Liver (tissue), 9 donors: ENCODE measurements around the gene SRRM2. TPM values are rescaled to one million over a fixed set of nuclear protein-coding genes. Genes with fewer than 3 reads are reported as not detected.

Source experiments
- DNase-seq: peaks from one replicate; pipeline ENCODE4 v3.0.0-alpha.2; 2017; ENCODE audit warnings: low spot score
- H3K27ac ChIP-seq, 2 donors: one replicate each; pipeline ENCODE4 v1.7.0; 2013; ENCODE audit warnings: inconsistent platforms in 2 of 2, low read length in 2 of 2, control low read depth in 1 of 2, low read depth in 1 of 2, mild to moderate bottlenecking in 1 of 2
- H3K27me3 ChIP-seq, 4 donors: one replicate each; pipeline versions ENCODE4 v1.6.1 to v1.7.0; 2013; ENCODE audit warnings: low read length in 3 of 4, inconsistent platforms in 1 of 4, mild to moderate bottlenecking in 1 of 4, moderate library complexity in 1 of 4; ENCODE audit not compliant: control insufficient read depth in 4 of 4, insufficient read depth in 4 of 4
- H3K36me3 ChIP-seq, 4 donors: one replicate each; pipeline versions ENCODE4 v1.6.1 to v1.7.0; 2013; ENCODE audit warnings: low read length in 3 of 4, mild to moderate bottlenecking in 3 of 4, low read depth in 1 of 4, moderate library complexity in 1 of 4; ENCODE audit not compliant: control insufficient read depth in 4 of 4, insufficient read depth in 3 of 4
- H3K4me1 ChIP-seq, 4 donors: one replicate each; pipeline versions ENCODE4 v1.6.1 to v1.7.0; 2013; ENCODE audit warnings: low read length in 3 of 4, mild to moderate bottlenecking in 3 of 4, moderate library complexity in 1 of 4; ENCODE audit not compliant: control insufficient read depth in 4 of 4, insufficient read depth in 4 of 4
- H3K4me3 ChIP-seq, 3 donors: one replicate each; pipeline versions ENCODE4 v1.6.1 to v1.7.0; 2013; ENCODE audit warnings: low read length in 3 of 3, control low read depth in 1 of 3, low read depth in 1 of 3, mild to moderate bottlenecking in 1 of 3
- H3K9ac ChIP-seq, 2 donors: one replicate each; pipeline ENCODE4 v1.7.0; 2013; ENCODE audit warnings: low read length in 2 of 2, mild to moderate bottlenecking in 2 of 2, moderate library complexity in 2 of 2, control low read depth in 1 of 2, low read depth in 1 of 2
- H3K9me3 ChIP-seq, 4 donors: one replicate each; pipeline versions ENCODE4 v1.6.1 to v1.7.0; 2013; ENCODE audit warnings: low read length in 3 of 4; ENCODE audit not compliant: control insufficient read depth in 4 of 4
- CTCF ChIP-seq: fragments of 150-350 bp; IDR thresholded peaks from 2 replicates; pipeline ENCODE4 v1.5.1; 2017; ENCODE audit warnings: improper control_type of control experiment, low read depth, low read length; ENCODE audit not compliant: missing input control
- EGR1 ChIP-seq, 2 donors: IDR thresholded peaks; 2 replicates each; pipeline ENCODE4 v1.6.1; 2016 to 2018; ENCODE audit warnings: antibody characterized with exemption in 2 of 2, low read depth in 2 of 2
- FOXA1 ChIP-seq: IDR thresholded peaks from 2 replicates; pipeline ENCODE4 v1.6.1; 2016; ENCODE audit warnings: antibody characterized with exemption
- FOXA2 ChIP-seq: IDR thresholded peaks from 2 replicates; pipeline ENCODE4 v1.6.1; 2016; ENCODE audit warnings: antibody characterized with exemption
- GABPA ChIP-seq, 2 donors: IDR thresholded peaks in 1 of 2; conservative IDR thresholded peaks in 1 of 2; 2 replicates each; pipeline ENCODE4 v1.6.1; 2016; ENCODE audit warnings: antibody characterized with exemption in 2 of 2, mild to moderate bottlenecking in 1 of 2, moderate library complexity in 1 of 2
- HNF4A ChIP-seq, 2 donors: conservative IDR thresholded peaks; 2 replicates each; pipeline ENCODE4 v1.6.1; 2016; ENCODE audit warnings: antibody characterized with exemption in 2 of 2, mild to moderate bottlenecking in 2 of 2
- HNF4G ChIP-seq: IDR thresholded peaks from 2 replicates; pipeline ENCODE4 v1.6.1; 2016; ENCODE audit warnings: antibody characterized with exemption
- JUND ChIP-seq, 2 donors: IDR thresholded peaks; 2 replicates each; pipeline ENCODE4 v1.6.1; 2016; ENCODE audit warnings: antibody characterized with exemption in 2 of 2
- NR2F2 ChIP-seq: IDR thresholded peaks from 2 replicates; pipeline ENCODE4 v1.6.1; 2016; ENCODE audit warnings: antibody characterized with exemption
- RXRA ChIP-seq, 2 donors: IDR thresholded peaks; 2 replicates each; pipeline ENCODE4 v1.6.1; 2017 to 2018; ENCODE audit warnings: antibody characterized with exemption in 2 of 2, mild to moderate bottlenecking in 1 of 2
- SP1 ChIP-seq: IDR thresholded peaks from 2 replicates; pipeline ENCODE4 v1.6.1; 2018; ENCODE audit warnings: antibody characterized with exemption, mild to moderate bottlenecking
- TAF1 ChIP-seq: conservative IDR thresholded peaks from 2 replicates; pipeline ENCODE4 v1.6.1; 2016; ENCODE audit warnings: antibody characterized with exemption, mild to moderate bottlenecking
- WGBS: extraction: QIAGEN DNeasy Blood & Tissue Kit; methylation state at CpG from one replicate; pipeline ENCODE4 v1.1.7; 2013; 5-methylcytosine and 5-hydroxymethylcytosine counted together
- polyA plus RNA-seq, 2 donors: library from polyadenylated mRNA; stranded (reverse) in 1 of 2; unstranded in 1 of 2; fragments of 200-250 nt in 1 of 2; fragments of >200 nt in 1 of 2; fragmentation: Nextera tagmentation in 1 of 2; extraction: Ambion mirVana in 1 of 2; gene quantifications; one replicate each; pipeline versions ENCODE4 v1.2.1 to v1.2.3, GENCODE V29; 2013 to 2015
- total RNA-seq, 2 donors: library from RNA; depleted of rRNA; stranded (reverse); fragments of >200 nt; gene quantifications; one replicate each; pipeline ENCODE4 v1.2.3, GENCODE V29; 2014
- TF ChIP-seq, protein P1 (sequence below): IDR thresholded peaks from 2 replicates; pipeline ENCODE4 v1.6.1; 2016; ENCODE audit warnings: antibody characterized with exemption
- TF ChIP-seq, protein P2 (sequence below): IDR thresholded peaks from 2 replicates; pipeline ENCODE4 v1.6.1; 2016; ENCODE audit warnings: antibody characterized with exemption
- TF ChIP-seq, protein P3 (sequence below): IDR thresholded peaks from 2 replicates; pipeline ENCODE4 v1.6.1; 2016; ENCODE audit warnings: antibody characterized with exemption, mild to moderate bottlenecking
- TF ChIP-seq, protein P4 (sequence below): IDR thresholded peaks from 2 replicates; pipeline ENCODE4 v1.6.1; 2016; ENCODE audit warnings: antibody characterized with exemption
- donor health status: healthy.
- donor health status: healthy.
- donor health status: healthy.
- donor health status: healthy.
- donor health status: healthy.

Gene SRRM2
- total and polyA plus RNA-seq, 4 donors, result 84.8 to 199 (median 133) TPM

DNA sequence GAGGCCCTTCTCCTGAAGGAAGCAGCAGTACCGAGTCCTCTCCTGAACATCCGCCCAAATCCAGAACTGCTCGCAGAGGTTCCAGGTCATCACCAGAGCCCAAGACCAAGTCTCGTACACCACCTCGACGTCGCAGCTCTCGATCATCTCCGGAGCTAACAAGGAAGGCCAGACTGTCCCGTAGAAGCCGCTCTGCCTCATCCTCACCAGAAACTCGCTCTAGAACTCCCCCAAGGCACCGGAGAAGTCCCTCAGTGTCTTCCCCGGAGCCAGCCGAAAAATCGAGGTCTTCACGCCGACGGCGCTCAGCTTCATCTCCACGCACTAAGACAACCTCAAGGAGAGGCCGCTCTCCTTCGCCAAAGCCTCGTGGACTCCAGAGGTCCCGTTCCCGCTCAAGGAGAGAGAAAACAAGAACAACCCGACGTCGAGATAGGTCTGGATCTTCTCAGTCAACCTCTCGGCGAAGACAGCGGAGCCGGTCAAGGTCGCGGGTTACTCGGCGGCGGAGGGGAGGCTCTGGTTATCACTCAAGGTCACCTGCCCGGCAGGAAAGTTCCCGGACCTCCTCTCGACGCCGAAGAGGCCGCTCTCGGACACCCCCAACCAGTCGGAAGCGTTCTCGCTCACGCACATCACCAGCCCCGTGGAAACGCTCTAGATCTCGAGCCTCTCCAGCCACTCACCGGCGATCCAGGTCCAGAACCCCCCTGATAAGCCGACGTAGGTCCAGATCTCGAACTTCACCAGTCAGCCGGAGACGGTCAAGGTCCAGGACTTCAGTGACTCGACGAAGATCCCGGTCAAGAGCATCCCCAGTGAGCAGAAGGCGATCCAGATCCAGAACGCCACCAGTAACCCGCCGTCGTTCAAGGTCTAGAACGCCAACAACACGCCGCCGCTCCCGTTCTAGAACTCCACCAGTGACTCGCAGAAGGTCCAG is 13.3 kb downstream of the SRRM2 start:
- H3K9me3 ChIP-seq, result no peaks in the 10 kb centered on the region
- H3K36me3 ChIP-seq, result peaks cover 58 to 100% (median 83%) of the 10 kb centered on the region in 4 donors
- no peak for DNase-seq
- no peak overlapping the region for H3K9ac ChIP-seq
- peaks cover 0 to 5% (median 2%) of the 10 kb centered on the region in 4 donors for H3K4me1 ChIP-seq
- no peak overlapping the region for H3K27ac ChIP-seq
- TF ChIP-seq SP1, result no peak
- H3K27me3 ChIP-seq, result no peaks in the 10 kb centered on the region
- no peak overlapping the region for H3K4me3 ChIP-seq
- WGBS, result 98% methylated on average over 73 of the region's 73 CpGs

GRCh38 chr16:2766430-2767139 is 14.1 kb downstream of the SRRM2 start:
- no peak for DNase-seq
- peaks cover 0 to 5% (median 2%) of the 10 kb centered on the region in 4 donors for H3K4me1 ChIP-seq
- H3K27ac ChIP-seq, result no peak overlapping the region
- no peaks in the 10 kb centered on the region for H3K9me3 ChIP-seq
- no peak overlapping the region for H3K9ac ChIP-seq
- 97% methylated on average over 44 of the region's 44 CpGs for WGBS
- TF ChIP-seq, protein P1, sequence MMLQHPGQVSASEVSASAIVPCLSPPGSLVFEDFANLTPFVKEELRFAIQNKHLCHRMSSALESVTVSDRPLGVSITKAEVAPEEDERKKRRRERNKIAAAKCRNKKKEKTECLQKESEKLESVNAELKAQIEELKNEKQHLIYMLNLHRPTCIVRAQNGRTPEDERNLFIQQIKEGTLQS, result no peak
- TF ChIP-seq FOXA1, result no peak
- TF ChIP-seq HNF4G, result no peak
- TF ChIP-seq EGR1 (IDR thresholded peaks at IDR 0.05; ENCODE audit: low read depth in 2 of 2), result no peak
- no peak for TF ChIP-seq JUND (IDR thresholded peaks at IDR 0.05)
- peaks cover 58 to 99% (median 84%) of the 10 kb centered on the region in 4 donors for H3K36me3 ChIP-seq
- H3K27me3 ChIP-seq, result no peaks in the 10 kb centered on the region
- no peak overlapping the region for H3K4me3 ChIP-seq

DNA sequence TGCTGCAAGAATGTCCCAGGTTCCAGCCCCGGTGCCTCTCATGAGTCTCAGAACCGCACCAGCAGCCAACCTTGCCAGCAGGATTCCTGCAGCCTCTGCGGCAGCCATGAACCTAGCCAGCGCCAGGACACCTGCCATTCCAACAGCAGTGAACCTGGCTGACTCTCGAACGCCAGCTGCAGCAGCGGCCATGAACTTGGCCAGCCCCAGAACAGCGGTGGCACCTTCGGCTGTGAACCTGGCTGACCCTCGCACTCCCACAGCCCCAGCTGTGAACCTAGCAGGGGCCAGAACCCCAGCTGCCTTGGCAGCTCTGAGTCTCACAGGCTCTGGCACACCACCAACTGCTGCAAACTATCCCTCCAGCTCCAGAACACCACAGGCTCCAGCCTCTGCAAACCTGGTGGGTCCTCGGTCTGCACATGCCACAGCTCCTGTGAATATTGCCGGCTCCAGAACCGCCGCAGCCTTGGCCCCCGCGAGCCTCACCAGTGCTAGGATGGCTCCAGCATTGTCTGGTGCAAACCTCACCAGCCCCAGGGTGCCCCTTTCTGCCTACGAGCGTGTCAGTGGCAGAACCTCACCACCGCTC is 14.8 kb downstream of the SRRM2 start:
- no peak overlapping the region for H3K4me3 ChIP-seq
- TF ChIP-seq, protein P2, sequence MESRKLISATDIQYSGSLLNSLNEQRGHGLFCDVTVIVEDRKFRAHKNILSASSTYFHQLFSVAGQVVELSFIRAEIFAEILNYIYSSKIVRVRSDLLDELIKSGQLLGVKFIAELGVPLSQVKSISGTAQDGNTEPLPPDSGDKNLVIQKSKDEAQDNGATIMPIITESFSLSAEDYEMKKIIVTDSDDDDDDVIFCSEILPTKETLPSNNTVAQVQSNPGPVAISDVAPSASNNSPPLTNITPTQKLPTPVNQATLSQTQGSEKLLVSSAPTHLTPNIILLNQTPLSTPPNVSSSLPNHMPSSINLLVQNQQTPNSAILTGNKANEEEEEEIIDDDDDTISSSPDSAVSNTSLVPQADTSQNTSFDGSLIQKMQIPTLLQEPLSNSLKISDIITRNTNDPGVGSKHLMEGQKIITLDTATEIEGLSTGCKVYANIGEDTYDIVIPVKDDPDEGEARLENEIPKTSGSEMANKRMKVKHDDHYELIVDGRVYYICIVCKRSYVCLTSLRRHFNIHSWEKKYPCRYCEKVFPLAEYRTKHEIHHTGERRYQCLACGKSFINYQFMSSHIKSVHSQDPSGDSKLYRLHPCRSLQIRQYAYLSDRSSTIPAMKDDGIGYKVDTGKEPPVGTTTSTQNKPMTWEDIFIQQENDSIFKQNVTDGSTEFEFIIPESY, result no peak
- no peak for TF ChIP-seq NR2F2
- TF ChIP-seq, protein P3, sequence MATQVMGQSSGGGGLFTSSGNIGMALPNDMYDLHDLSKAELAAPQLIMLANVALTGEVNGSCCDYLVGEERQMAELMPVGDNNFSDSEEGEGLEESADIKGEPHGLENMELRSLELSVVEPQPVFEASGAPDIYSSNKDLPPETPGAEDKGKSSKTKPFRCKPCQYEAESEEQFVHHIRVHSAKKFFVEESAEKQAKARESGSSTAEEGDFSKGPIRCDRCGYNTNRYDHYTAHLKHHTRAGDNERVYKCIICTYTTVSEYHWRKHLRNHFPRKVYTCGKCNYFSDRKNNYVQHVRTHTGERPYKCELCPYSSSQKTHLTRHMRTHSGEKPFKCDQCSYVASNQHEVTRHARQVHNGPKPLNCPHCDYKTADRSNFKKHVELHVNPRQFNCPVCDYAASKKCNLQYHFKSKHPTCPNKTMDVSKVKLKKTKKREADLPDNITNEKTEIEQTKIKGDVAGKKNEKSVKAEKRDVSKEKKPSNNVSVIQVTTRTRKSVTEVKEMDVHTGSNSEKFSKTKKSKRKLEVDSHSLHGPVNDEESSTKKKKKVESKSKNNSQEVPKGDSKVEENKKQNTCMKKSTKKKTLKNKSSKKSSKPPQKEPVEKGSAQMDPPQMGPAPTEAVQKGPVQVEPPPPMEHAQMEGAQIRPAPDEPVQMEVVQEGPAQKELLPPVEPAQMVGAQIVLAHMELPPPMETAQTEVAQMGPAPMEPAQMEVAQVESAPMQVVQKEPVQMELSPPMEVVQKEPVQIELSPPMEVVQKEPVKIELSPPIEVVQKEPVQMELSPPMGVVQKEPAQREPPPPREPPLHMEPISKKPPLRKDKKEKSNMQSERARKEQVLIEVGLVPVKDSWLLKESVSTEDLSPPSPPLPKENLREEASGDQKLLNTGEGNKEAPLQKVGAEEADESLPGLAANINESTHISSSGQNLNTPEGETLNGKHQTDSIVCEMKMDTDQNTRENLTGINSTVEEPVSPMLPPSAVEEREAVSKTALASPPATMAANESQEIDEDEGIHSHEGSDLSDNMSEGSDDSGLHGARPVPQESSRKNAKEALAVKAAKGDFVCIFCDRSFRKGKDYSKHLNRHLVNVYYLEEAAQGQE, result no peak
- TF ChIP-seq, protein P1, result no peak
- TF ChIP-seq HNF4A (conservative IDR thresholded peaks at IDR 0.05), result no peak
- TF ChIP-seq RXRA (IDR thresholded peaks at IDR 0.05), result no peak
- TF ChIP-seq EGR1 (IDR thresholded peaks at IDR 0.05; ENCODE audit: low read depth in 2 of 2), result no peak
- no peak for TF ChIP-seq HNF4G
- no peak for TF ChIP-seq SP1
- TF ChIP-seq CTCF, result no peak
- TF ChIP-seq FOXA1, result no peak
- TF ChIP-seq JUND (IDR thresholded peaks at IDR 0.05), result no peak
- no peak for TF ChIP-seq TAF1
- TF ChIP-seq GABPA (IDR thresholded peaks at IDR 0.05 in 1 of 2, conservative IDR thresholded peaks at IDR 0.05 in 1 of 2), result no peak
- TF ChIP-seq, protein P4, sequence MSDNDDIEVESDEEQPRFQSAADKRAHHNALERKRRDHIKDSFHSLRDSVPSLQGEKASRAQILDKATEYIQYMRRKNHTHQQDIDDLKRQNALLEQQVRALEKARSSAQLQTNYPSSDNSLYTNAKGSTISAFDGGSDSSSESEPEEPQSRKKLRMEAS, result no peak
- no peak for TF ChIP-seq FOXA2
- no peaks in the 10 kb centered on the region for H3K9me3 ChIP-seq
- peaks cover 53 to 99% (median 80%) of the 10 kb centered on the region in 4 donors for H3K36me3 ChIP-seq
- 89% methylated on average over 19 of the region's 19 CpGs for WGBS
- DNase-seq, result no peak
- H3K9ac ChIP-seq, result no peak overlapping the region
- H3K4me1 ChIP-seq, result peaks cover 0 to 7% (median 2%) of the 10 kb centered on the region in 4 donors
- no peak overlapping the region for H3K27ac ChIP-seq
- no peaks in the 10 kb centered on the region for H3K27me3 ChIP-seq
